H9 (cell line): Measurements from ENCODE around the gene POU3F2. TPM values are rescaled to one million over a fixed set of nuclear protein-coding genes. Genes with fewer than 3 reads are reported as not detected.

ENCODE experiments used
- DNase-seq: peaks from one replicate; pipeline ENCODE4 v3.0.0-alpha.2; 2017
- H2AFZ ChIP-seq: one replicate; pipeline ENCODE4 v1.6.1; 2013; ENCODE audit warnings: mild to moderate bottlenecking, low read length, control low read depth, moderate library complexity
- H2AK5ac ChIP-seq: 2 replicates; pipeline ENCODE4 v1.6.1; 2013; ENCODE audit warnings: low read length, control low read depth, mixed read lengths; ENCODE audit not compliant: insufficient read length
- H2BK120ac ChIP-seq: one replicate; pipeline ENCODE4 v1.6.1; 2013; ENCODE audit warnings: low read depth, mild to moderate bottlenecking, low read length, control low read depth, inconsistent platforms; ENCODE audit not compliant: poor library complexity, severe bottlenecking
- H2BK12ac ChIP-seq: 2 replicates; pipeline ENCODE4 v1.6.1; 2013; ENCODE audit warnings: low read length, control low read depth, mixed read lengths, low read depth; ENCODE audit not compliant: insufficient read length
- H2BK15ac ChIP-seq: 2 replicates; pipeline ENCODE4 v1.6.1; 2013; ENCODE audit warnings: low read depth, low read length, control low read depth
- H2BK20ac ChIP-seq: one replicate; pipeline ENCODE4 v1.6.1; 2013; ENCODE audit warnings: low read depth, mild to moderate bottlenecking, low read length, control low read depth, inconsistent platforms; ENCODE audit not compliant: poor library complexity, severe bottlenecking
- H2BK5ac ChIP-seq: 2 replicates; pipeline ENCODE4 v1.6.1; 2013; ENCODE audit warnings: low read length, control low read depth, mixed read lengths; ENCODE audit not compliant: insufficient read length
- H3K14ac ChIP-seq: 2 replicates; pipeline ENCODE4 v1.6.1; 2013; ENCODE audit warnings: low read length, control low read depth; ENCODE audit not compliant: insufficient read depth
- H3K18ac ChIP-seq: 2 replicates; pipeline ENCODE4 v1.6.1; 2013; ENCODE audit warnings: low read depth, mild to moderate bottlenecking, mixed read lengths, low read length, control low read depth; ENCODE audit not compliant: insufficient read length
- H3K23ac ChIP-seq: 2 replicates; pipeline ENCODE4 v1.6.1; 2013; ENCODE audit warnings: low read length, control low read depth, mixed read lengths, low read depth; ENCODE audit not compliant: insufficient read length
- H3K23me2 ChIP-seq: 2 replicates; pipeline ENCODE4 v1.6.1; 2013; ENCODE audit warnings: low read depth, mild to moderate bottlenecking, mixed read lengths, low read length, control low read depth; ENCODE audit not compliant: insufficient read length, poor library complexity, severe bottlenecking
- H3K27ac ChIP-seq: 2 replicates; pipeline ENCODE4 v1.5.1; 2013; ENCODE audit warnings: low read length, control low read depth, mixed read lengths, low read depth; ENCODE audit not compliant: insufficient read length
- H3K27me3 ChIP-seq: 2 replicates; pipeline ENCODE4 v1.6.1; 2013; ENCODE audit warnings: low read length, control low read depth, inconsistent platforms; ENCODE audit not compliant: insufficient read depth
- H3K4ac ChIP-seq: 2 replicates; pipeline ENCODE4 v1.6.1; 2013; ENCODE audit warnings: low read depth, mild to moderate bottlenecking, control low read depth, inconsistent platforms, low read length, moderate library complexity
- H3K4me1 ChIP-seq: 2 replicates; pipeline ENCODE4 v1.6.1; 2013; ENCODE audit warnings: low read length, control low read depth, inconsistent platforms; ENCODE audit not compliant: insufficient read depth
- H3K4me2 ChIP-seq: 2 replicates; pipeline ENCODE4 v1.6.1; 2013; ENCODE audit warnings: low read length, control low read depth, mixed read lengths; ENCODE audit not compliant: insufficient read length, insufficient read depth
- H3K56ac ChIP-seq: 2 replicates; pipeline ENCODE4 v1.6.1; 2013; ENCODE audit warnings: low read depth, mild to moderate bottlenecking, mixed read lengths, low read length, control low read depth; ENCODE audit not compliant: insufficient read length
- H3K79me1 ChIP-seq: 2 replicates; pipeline ENCODE4 v1.6.1; 2013; ENCODE audit warnings: low read depth, mild to moderate bottlenecking, moderate library complexity, low read length, control low read depth, inconsistent platforms; ENCODE audit not compliant: insufficient read depth, poor library complexity, severe bottlenecking
- H3K79me2 ChIP-seq: 2 replicates; pipeline ENCODE4 v1.6.1; 2013; ENCODE audit warnings: low read length, control low read depth, inconsistent platforms; ENCODE audit not compliant: insufficient read depth
- H3K9ac ChIP-seq: 2 replicates; pipeline ENCODE4 v1.6.1; 2013; ENCODE audit warnings: low read length, control low read depth, mixed read lengths; ENCODE audit not compliant: insufficient read length; ENCODE audit errors: extremely low read depth
- H3K9me3 ChIP-seq: one replicate; pipeline ENCODE4 v1.6.1; 2013; ENCODE audit warnings: low read depth, low read length, inconsistent platforms; ENCODE audit not compliant: control insufficient read depth
- H3T11ph ChIP-seq: one replicate; pipeline ENCODE4 v1.6.1; 2013; ENCODE audit warnings: mild to moderate bottlenecking, low read length, control low read depth, inconsistent platforms
- H4K20me1 ChIP-seq: one replicate; pipeline ENCODE4 v1.6.1; 2013; ENCODE audit not compliant: control insufficient read depth, insufficient read length, insufficient read depth
- H4K5ac ChIP-seq: 2 replicates; pipeline ENCODE4 v1.6.1; 2013; ENCODE audit warnings: low read depth, mild to moderate bottlenecking, mixed read lengths, low read length, control low read depth; ENCODE audit not compliant: insufficient read length
- H4K8ac ChIP-seq: replicated peaks from 2 replicates; pipeline ENCODE4 v1.6.1; 2013; ENCODE audit warnings: low read length, control low read depth, mixed read lengths, low read depth; ENCODE audit not compliant: insufficient read length
- H4K91ac ChIP-seq: 2 replicates; pipeline ENCODE4 v1.6.1; 2013; ENCODE audit warnings: low read depth, mild to moderate bottlenecking, moderate library complexity, mixed read lengths, low read length, control low read depth; ENCODE audit not compliant: insufficient read length
- H3K27ac Mint-ChIP-seq, 3 experiments: 2 replicates in 2 of 3; 3 replicates in 1 of 3; pipeline ENCODE4 v1.8.0; 2020 to 2021; ENCODE audit warnings: mixed read lengths in 3 of 3, mild to moderate bottlenecking in 1 of 3, moderate library complexity in 1 of 3
- H3K27me3 Mint-ChIP-seq: 2 replicates; pipeline ENCODE4 v1.8.0; 2021; ENCODE audit warnings: low read depth, mild to moderate bottlenecking, moderate library complexity, mixed read lengths
- H3K36me3 Mint-ChIP-seq, 3 experiments: 2 replicates in 2 of 3; 3 replicates in 1 of 3; pipeline ENCODE4 v1.8.0; 2020 to 2021; ENCODE audit warnings: low read depth in 3 of 3, mixed read lengths in 3 of 3; ENCODE audit not compliant: insufficient read depth in 1 of 3
- H3K4me1 Mint-ChIP-seq, 2 experiments: 2 replicates each; pipeline ENCODE4 v1.8.0; 2020; ENCODE audit warnings: mixed read lengths in 2 of 2
- H3K4me3 Mint-ChIP-seq, 2 experiments: 2 replicates in 1 of 2; 3 replicates in 1 of 2; pipeline ENCODE4 v1.8.0; 2020 to 2021; ENCODE audit warnings: mild to moderate bottlenecking in 2 of 2, mixed read lengths in 2 of 2, moderate library complexity in 1 of 2
- H3K9me3 Mint-ChIP-seq, 2 experiments: 2 replicates in 1 of 2; 3 replicates in 1 of 2; pipeline ENCODE4 v1.8.0; 2020; ENCODE audit warnings: mild to moderate bottlenecking in 2 of 2, mixed read lengths in 2 of 2, moderate library complexity in 1 of 2
- total RNA-seq: library from RNA; stranded (reverse); gene quantifications from 2 replicates; pipeline ENCODE4 v1.2.1, GENCODE V29; 2021
- TF ChIP-seq, protein P1 (sequence below): fragments of 200-600 bp; sonication (generic); conservative IDR thresholded peaks from 3 replicates; pipeline ENCODE4 v1.8.0; 2021; ENCODE audit warnings: antibody characterized with exemption, mild to moderate bottlenecking

Gene POU3F2
- total RNA-seq, 1 experiment from 2014 or later: 0.09 TPM

DNA sequence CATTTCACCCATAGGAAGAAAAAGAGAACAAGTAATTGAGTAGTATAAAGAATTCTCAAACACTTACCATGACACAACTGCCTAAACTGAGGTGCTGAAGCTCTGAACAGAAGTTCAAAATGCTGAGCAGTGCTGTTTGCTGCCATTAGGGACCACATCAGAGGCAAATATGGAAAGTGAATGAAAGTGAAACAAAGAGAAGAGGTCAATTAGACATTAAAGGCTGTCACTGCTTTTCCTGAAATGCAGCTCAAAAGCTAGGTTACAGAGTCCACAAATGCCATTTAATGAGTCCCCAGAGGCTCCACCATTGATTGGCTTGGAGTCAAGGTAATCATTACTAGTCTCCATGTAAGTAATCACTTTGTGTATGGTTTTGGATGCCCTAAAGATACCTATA, 46.1 kb downstream of the POU3F2 start:
- H3K4me2 ChIP-seq: no peak overlapping the region
- H3K79me1 ChIP-seq: no peaks in the 10 kb centered on the region
- no peak overlapping the region for H2BK5ac ChIP-seq
- H2BK120ac ChIP-seq: no peak overlapping the region
- TF ChIP-seq, protein P1, sequence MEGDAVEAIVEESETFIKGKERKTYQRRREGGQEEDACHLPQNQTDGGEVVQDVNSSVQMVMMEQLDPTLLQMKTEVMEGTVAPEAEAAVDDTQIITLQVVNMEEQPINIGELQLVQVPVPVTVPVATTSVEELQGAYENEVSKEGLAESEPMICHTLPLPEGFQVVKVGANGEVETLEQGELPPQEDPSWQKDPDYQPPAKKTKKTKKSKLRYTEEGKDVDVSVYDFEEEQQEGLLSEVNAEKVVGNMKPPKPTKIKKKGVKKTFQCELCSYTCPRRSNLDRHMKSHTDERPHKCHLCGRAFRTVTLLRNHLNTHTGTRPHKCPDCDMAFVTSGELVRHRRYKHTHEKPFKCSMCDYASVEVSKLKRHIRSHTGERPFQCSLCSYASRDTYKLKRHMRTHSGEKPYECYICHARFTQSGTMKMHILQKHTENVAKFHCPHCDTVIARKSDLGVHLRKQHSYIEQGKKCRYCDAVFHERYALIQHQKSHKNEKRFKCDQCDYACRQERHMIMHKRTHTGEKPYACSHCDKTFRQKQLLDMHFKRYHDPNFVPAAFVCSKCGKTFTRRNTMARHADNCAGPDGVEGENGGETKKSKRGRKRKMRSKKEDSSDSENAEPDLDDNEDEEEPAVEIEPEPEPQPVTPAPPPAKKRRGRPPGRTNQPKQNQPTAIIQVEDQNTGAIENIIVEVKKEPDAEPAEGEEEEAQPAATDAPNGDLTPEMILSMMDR: no peak
- H4K20me1 ChIP-seq: no peaks in the 10 kb centered on the region
- no peaks in the 10 kb centered on the region for H3K4me1 ChIP-seq
- H3K56ac ChIP-seq: no peak overlapping the region
- Mint-ChIP-seq H3K27me3 (no peaks in the 10 kb centered on the region), H3K4me3 (no peak overlapping the region), H3K4me1 (no peaks in the 10 kb centered on the region), H3K36me3 (no peaks in the 10 kb centered on the region), H3K27ac (no peak overlapping the region), H3K9me3 (no peaks in the 10 kb centered on the region; a peak in 1 of 5 replicates)
- H2AK5ac ChIP-seq: no peak overlapping the region
- H3K23me2 ChIP-seq: no peaks in the 10 kb centered on the region
- DNase-seq: no peak
- no peaks in the 10 kb centered on the region for H3K79me2 ChIP-seq
- no peak overlapping the region for H3K14ac ChIP-seq
- H2AFZ ChIP-seq: no peak overlapping the region
- H3K18ac ChIP-seq: no peak overlapping the region
- no peak overlapping the region for H2BK12ac ChIP-seq
- H3K9me3 ChIP-seq: no peaks in the 10 kb centered on the region
- no peak overlapping the region for H4K5ac ChIP-seq
- no peaks in the 10 kb centered on the region for H3K27me3 ChIP-seq
- H3K4ac ChIP-seq: no peak overlapping the region
- H3K23ac ChIP-seq: no peak overlapping the region
- no peak overlapping the region for H2BK20ac ChIP-seq
- H3T11ph ChIP-seq: no peak overlapping the region
- no peak overlapping the region for H2BK15ac ChIP-seq
- no peak overlapping the region for H4K91ac ChIP-seq
- no peak overlapping the region for H3K9ac ChIP-seq
- H4K8ac ChIP-seq: no peak overlapping the region
- H3K27ac ChIP-seq: no peak overlapping the region
